ENCODE data around the gene RSPH4A.
"Not testable (repeated sequence)": the region's sequence is repeated elsewhere in the genome, so short reads cannot be mapped to it uniquely, and the experiment has no call there.

Gene RSPH4A

GRCh38 chr6:116596815-116597214, 19.5 kb upstream of the RSPH4A start:
- H3K79me2 ChIP-seq, result no peaks in the 10 kb centered on the region
- no peak overlapping the region for H2AFZ ChIP-seq
- H3K4me2 ChIP-seq (ENCODE audit: low read length), result no peak overlapping the region
- no peak overlapping the region for H3K9ac ChIP-seq
- no peaks in the 10 kb centered on the region for H3K27me3 ChIP-seq (ENCODE audit: control insufficient read depth, insufficient read depth, low read length)
- no peak overlapping the region for H3K27ac ChIP-seq
- H3K9me3 ChIP-seq (ENCODE audit: control insufficient read depth, low read length), result no peaks in the 10 kb centered on the region
- H3K4me3 ChIP-seq (ENCODE audit: low read depth, low read length), result no peak overlapping the region
- H3K4me1 ChIP-seq, result no peaks in the 10 kb centered on the region
- TF ChIP-seq CTCF (IDR thresholded peaks at IDR 0.05), result no peak
- no peaks in the 10 kb centered on the region for H3K36me3 ChIP-seq (ENCODE audit: control insufficient read depth, insufficient read depth, low read length)

- not testable (repeated sequence) for H3K79me2 ChIP-seq; H3K4me3 ChIP-seq (ENCODE audit: low read depth, low read length); H3K27me3 ChIP-seq (ENCODE audit: control insufficient read depth, insufficient read depth, low read length); H3K9ac ChIP-seq; H3K4me2 ChIP-seq (ENCODE audit: low read length); H3K36me3 ChIP-seq (ENCODE audit: control insufficient read depth, insufficient read depth, low read length); H3K9me3 ChIP-seq (ENCODE audit: control insufficient read depth, low read length); H3K4me1 ChIP-seq; H3K27ac ChIP-seq; H2AFZ ChIP-seq
These were observed 12.4 kb upstream of the RSPH4A start for GRCh38 chr6:116603916-116604315.

GRCh38 chr6:116604868-116605267, 11.4 kb upstream of the RSPH4A start:
- not testable (repeated sequence) for H3K27me3 ChIP-seq (ENCODE audit: control insufficient read depth, insufficient read depth, low read length); H3K4me3 ChIP-seq (ENCODE audit: low read depth, low read length); H3K9ac ChIP-seq; H3K79me2 ChIP-seq; H3K36me3 ChIP-seq (ENCODE audit: control insufficient read depth, insufficient read depth, low read length); H3K27ac ChIP-seq; H3K4me2 ChIP-seq (ENCODE audit: low read length); H3K9me3 ChIP-seq (ENCODE audit: control insufficient read depth, low read length); H2AFZ ChIP-seq; H3K4me1 ChIP-seq

- H3K4me3 ChIP-seq (ENCODE audit: low read depth, low read length), result no peak overlapping the region
- no peak for TF ChIP-seq CTCF (IDR thresholded peaks at IDR 0.05)
- no peak overlapping the region for H2AFZ ChIP-seq
- H3K4me1 ChIP-seq, result no peaks in the 10 kb centered on the region
- H3K27ac ChIP-seq, result no peak overlapping the region
- H3K4me2 ChIP-seq (ENCODE audit: low read length), result no peak overlapping the region
- no peaks in the 10 kb centered on the region for H3K9me3 ChIP-seq (ENCODE audit: control insufficient read depth, low read length)
- no peaks in the 10 kb centered on the region for H3K79me2 ChIP-seq
- H3K36me3 ChIP-seq (ENCODE audit: control insufficient read depth, insufficient read depth, low read length), result no peaks in the 10 kb centered on the region
- H3K9ac ChIP-seq, result no peak overlapping the region
- H3K27me3 ChIP-seq (ENCODE audit: control insufficient read depth, insufficient read depth, low read length), result no peaks in the 10 kb centered on the region
These were observed 10.3 kb upstream of the RSPH4A start for GRCh38 chr6:116605935-116606334.

GRCh38 chr6:116611056-116611455, 5.2 kb upstream of the RSPH4A start:
- Histone ChIP-seq H3K27ac (no peak overlapping the region), H3K9me3 (ENCODE audit: control insufficient read depth, low read length) (no peaks in the 10 kb centered on the region), H2AFZ (no peak overlapping the region), H3K79me2 (no peaks in the 10 kb centered on the region), H3K27me3 (ENCODE audit: control insufficient read depth, insufficient read depth, low read length) (no peaks in the 10 kb centered on the region), H3K4me1 (no peaks in the 10 kb centered on the region), H3K36me3 (ENCODE audit: control insufficient read depth, insufficient read depth, low read length) (no peaks in the 10 kb centered on the region), H3K4me2 (ENCODE audit: low read length) (no peak overlapping the region), H3K4me3 (ENCODE audit: low read depth, low read length) (no peak overlapping the region), H3K9ac (no peak overlapping the region)
- TF ChIP-seq CTCF (IDR thresholded peaks at IDR 0.05), result no peak

GRCh38 chr6:116616737-116617053, 416 bp downstream of the RSPH4A start:
- Histone ChIP-seq H3K27ac (peak overlapping the region; percentile 72), H3K9me3 (ENCODE audit: control insufficient read depth, low read length) (no peaks in the 10 kb centered on the region)
- no peak for TF ChIP-seq CTCF (IDR thresholded peaks at IDR 0.05)

More at GRCh38 chr6:116616737-116617053, 416 bp downstream of the RSPH4A start:
- Histone ChIP-seq H3K27me3 (ENCODE audit: control insufficient read depth, insufficient read depth, low read length) (no peaks in the 10 kb centered on the region), H3K36me3 (ENCODE audit: control insufficient read depth, insufficient read depth, low read length) (no peaks in the 10 kb centered on the region), H3K9ac (no peak overlapping the region), H3K4me2 (ENCODE audit: low read length) (peak overlapping the region; percentile 88), H2AFZ (peak overlapping the region; percentile 92), H3K4me1 (peaks cover 3% of the 10 kb centered on the region), H3K79me2 (no peaks in the 10 kb centered on the region), H3K4me3 (ENCODE audit: low read depth, low read length) (peak overlapping the region; percentile 88)
